MM.1S (cell line): ENCODE measurements around the gene SH3BP4.

ENCODE experiments used
- CTCF ChIP-seq: fragments of 300-600 bp; sonication (generic); IDR thresholded peaks from 2 replicates; pipeline ENCODE4 v1.5.1; 2016; ENCODE audit warnings: antibody characterized with exemption, low read length, mixed read lengths
- EZH2 ChIP-seq: fragments of 300-600 bp; sonication (generic); optimal IDR thresholded peaks from 2 replicates; pipeline ENCODE3; 2017; ENCODE audit warnings: low read depth, mild to moderate bottlenecking, antibody characterized with exemption, low read length, mixed read lengths

- TF ChIP-seq CTCF (no peak), EZH2 (no peak)
These were observed 58.4 kb downstream of the SH3BP4 start for GRCh38 chr2:235010117-235010714.
